Measurements from ENCODE around the gene SPTBN4. TPM values are rescaled to one million over a fixed set of nuclear protein-coding genes. Genes with fewer than 3 reads are reported as not detected.

SPTBN4 gene
- total RNA-seq, 4 donors from 2014 or later: 4.7 to 9.4 (median 5.9) TPM

DNA sequence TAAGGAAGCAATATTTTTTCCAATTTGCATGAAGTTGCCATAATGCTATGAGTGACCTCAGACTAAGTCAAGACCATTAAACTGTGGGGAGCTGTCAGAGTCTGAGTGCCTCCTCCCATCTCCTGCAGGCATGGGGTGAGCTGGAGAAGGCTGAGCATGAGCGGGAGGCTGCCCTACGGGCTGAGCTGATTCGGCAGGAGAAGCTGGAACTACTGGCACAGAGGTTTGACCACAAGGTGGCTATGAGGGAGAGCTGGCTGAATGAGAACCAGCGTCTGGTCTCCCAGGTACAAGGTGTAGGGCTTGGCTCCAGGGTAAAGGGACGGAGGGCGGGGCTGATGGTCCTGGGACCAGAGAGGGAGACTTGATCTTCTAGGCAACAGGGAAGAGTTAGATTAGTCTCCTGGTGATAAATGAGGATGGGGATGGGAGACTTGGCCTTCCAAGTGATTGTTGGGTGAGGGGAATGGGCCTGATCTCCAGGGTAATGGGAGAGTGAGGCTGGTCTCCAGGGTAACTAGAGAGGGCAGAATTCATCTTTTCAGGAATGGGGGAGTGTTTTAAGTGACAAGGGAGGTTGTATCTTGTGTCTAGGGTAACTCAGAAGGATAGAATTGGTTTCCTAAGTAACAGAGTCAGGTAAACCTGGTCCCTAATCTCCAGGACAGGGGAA lies 36.0 kb downstream of the SPTBN4 start:
- WGBS, 2 donors (ENCODE audit: low coverage in 1 of 2): 72% methylated on average over 6 of the region's 6 CpGs; no CpG with 5 or more reads in 1 of the 2 donors
- H3K9me3 ChIP-seq: no peaks in the 10 kb centered on the region
- H3K27ac ChIP-seq: no peak overlapping the region
- no peak for ATAC-seq
- H3K36me3 ChIP-seq: peaks cover 0 to 31% of the 10 kb centered on the region in 2 donors
- H3K27me3 ChIP-seq: no peaks in the 10 kb centered on the region
- TF ChIP-seq POLR2A (IDR thresholded peaks at IDR 0.05) (no peak), POLR2AphosphoS5 (IDR thresholded peaks at IDR 0.05) (no peak), EP300 (IDR thresholded peaks at IDR 0.05) (no peak)
- TF ChIP-seq, protein P1, sequence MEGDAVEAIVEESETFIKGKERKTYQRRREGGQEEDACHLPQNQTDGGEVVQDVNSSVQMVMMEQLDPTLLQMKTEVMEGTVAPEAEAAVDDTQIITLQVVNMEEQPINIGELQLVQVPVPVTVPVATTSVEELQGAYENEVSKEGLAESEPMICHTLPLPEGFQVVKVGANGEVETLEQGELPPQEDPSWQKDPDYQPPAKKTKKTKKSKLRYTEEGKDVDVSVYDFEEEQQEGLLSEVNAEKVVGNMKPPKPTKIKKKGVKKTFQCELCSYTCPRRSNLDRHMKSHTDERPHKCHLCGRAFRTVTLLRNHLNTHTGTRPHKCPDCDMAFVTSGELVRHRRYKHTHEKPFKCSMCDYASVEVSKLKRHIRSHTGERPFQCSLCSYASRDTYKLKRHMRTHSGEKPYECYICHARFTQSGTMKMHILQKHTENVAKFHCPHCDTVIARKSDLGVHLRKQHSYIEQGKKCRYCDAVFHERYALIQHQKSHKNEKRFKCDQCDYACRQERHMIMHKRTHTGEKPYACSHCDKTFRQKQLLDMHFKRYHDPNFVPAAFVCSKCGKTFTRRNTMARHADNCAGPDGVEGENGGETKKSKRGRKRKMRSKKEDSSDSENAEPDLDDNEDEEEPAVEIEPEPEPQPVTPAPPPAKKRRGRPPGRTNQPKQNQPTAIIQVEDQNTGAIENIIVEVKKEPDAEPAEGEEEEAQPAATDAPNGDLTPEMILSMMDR (IDR thresholded peaks at IDR 0.05): no peak
- H3K4me3 ChIP-seq: no peak overlapping the region
- no peaks in the 10 kb centered on the region for H3K4me1 ChIP-seq

DNA sequence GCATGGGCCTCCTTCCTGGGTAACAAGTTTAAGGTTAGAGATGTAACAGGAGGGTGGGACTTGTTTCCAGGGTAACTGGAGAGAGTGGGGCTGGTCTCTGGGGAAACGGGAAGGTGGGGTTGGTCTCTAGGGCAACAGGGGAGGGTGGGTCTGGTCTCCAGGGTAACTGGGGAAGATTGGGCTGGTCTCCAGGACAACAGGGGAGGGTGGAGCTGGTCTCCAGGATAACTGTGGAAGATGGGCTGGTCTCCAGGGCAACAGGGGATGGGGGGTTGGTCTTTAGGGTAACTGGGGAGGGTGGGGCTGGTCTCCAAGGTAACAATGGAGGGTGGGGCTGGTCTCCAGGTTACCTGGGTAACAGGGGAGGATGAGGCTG lies 36.5 kb downstream of the SPTBN4 start:
- 40% methylated on average over 1 of the region's 1 CpG; no CpG with 5 or more reads in 1 of the 2 donors for WGBS, 2 donors (ENCODE audit: low coverage in 1 of 2)

DNA sequence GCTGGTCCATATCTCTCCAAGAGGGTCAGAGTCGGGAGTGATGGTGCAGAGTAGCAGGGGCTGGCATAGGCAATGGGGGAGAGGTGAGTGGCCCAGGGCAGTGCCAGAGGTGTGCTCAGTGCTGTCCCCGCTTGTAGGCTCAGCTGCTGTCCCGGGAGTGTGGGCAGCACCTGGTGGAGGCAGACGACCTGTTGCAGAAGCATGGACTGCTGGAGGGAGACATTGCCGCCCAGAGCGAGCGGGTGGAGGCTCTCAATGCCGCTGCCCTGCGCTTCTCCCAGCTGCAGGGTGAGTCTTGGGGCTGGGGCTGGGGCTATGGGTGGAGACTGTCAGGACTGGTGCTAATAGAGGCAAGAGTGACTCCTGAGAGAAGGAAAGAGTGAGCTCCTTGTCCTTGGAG lies 39.3 kb downstream of the SPTBN4 start:
- Histone ChIP-seq H3K4me3 (no peak overlapping the region), H3K4me1 (no peaks in the 10 kb centered on the region), H3K27ac (no peak overlapping the region), H3K27me3 (peaks cover 2% of the 10 kb centered on the region), H3K9me3 (no peaks in the 10 kb centered on the region), H3K36me3 (peaks cover 0 to 33% of the 10 kb centered on the region in 2 donors)
- ATAC-seq: no peak
- WGBS, 2 donors (ENCODE audit: low coverage in 1 of 2): 43 to 73% methylated on average over 2 to 3 of the region's 9 CpGs
- no peak for TF ChIP-seq EP300 (IDR thresholded peaks at IDR 0.05)
- TF ChIP-seq, protein P1 (IDR thresholded peaks at IDR 0.05): no peak
- no peak for TF ChIP-seq POLR2A (IDR thresholded peaks at IDR 0.05)
- TF ChIP-seq POLR2AphosphoS5 (IDR thresholded peaks at IDR 0.05): no peak

More for the DNA sequence above, 36.5 kb downstream of the SPTBN4 start:
- no peaks in the 10 kb centered on the region for H3K9me3 ChIP-seq
- no peak for ATAC-seq
- H3K4me1 ChIP-seq: no peaks in the 10 kb centered on the region
- H3K27me3 ChIP-seq: no peaks in the 10 kb centered on the region
- TF ChIP-seq, protein P1 (IDR thresholded peaks at IDR 0.05): no peak
- TF ChIP-seq POLR2A (IDR thresholded peaks at IDR 0.05) (no peak), POLR2AphosphoS5 (IDR thresholded peaks at IDR 0.05) (no peak), EP300 (IDR thresholded peaks at IDR 0.05) (no peak)
- H3K36me3 ChIP-seq: peaks cover 0 to 28% of the 10 kb centered on the region in 2 donors
- H3K4me3 ChIP-seq: no peak overlapping the region
- H3K27ac ChIP-seq: no peak overlapping the region

DNA sequence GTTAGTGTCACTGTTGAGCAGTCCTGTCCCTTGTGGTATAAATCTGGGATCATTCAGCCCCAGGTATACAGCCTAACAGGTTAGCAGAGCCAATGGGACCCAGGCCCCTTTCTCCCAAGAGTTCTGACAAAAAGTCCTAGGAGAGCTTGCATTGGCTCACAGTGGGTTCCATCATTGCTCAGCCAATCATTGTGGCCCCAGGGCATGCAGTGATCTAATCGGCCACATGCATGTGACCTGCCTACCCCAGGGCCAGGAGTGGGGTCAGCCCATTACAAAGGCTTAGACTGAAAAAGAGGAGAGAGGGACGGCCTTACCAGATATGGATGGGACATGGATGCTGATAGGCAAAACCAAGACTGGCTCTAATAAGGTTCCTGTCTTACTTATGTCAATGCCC lies 41.1 kb downstream of the SPTBN4 start:
- Histone ChIP-seq H3K4me3 (no peak overlapping the region), H3K4me1 (peaks cover 0 to 7% (median 5%) of the 10 kb centered on the region in 3 donors), H3K9me3 (no peaks in the 10 kb centered on the region), H3K27ac (no peak overlapping the region), H3K27me3 (peaks cover 20% of the 10 kb centered on the region), H3K36me3 (peaks cover 0 to 24% of the 10 kb centered on the region in 2 donors)
- no peak for ATAC-seq
- 18 to 67% methylated on average over 2 of the region's 2 CpGs for WGBS, 2 donors (ENCODE audit: low coverage in 1 of 2)
- TF ChIP-seq POLR2AphosphoS5 (IDR thresholded peaks at IDR 0.05): no peak
- no peak for TF ChIP-seq POLR2A (IDR thresholded peaks at IDR 0.05)
- TF ChIP-seq EP300 (IDR thresholded peaks at IDR 0.05): no peak
- TF ChIP-seq, protein P1 (IDR thresholded peaks at IDR 0.05): no peak

DNA sequence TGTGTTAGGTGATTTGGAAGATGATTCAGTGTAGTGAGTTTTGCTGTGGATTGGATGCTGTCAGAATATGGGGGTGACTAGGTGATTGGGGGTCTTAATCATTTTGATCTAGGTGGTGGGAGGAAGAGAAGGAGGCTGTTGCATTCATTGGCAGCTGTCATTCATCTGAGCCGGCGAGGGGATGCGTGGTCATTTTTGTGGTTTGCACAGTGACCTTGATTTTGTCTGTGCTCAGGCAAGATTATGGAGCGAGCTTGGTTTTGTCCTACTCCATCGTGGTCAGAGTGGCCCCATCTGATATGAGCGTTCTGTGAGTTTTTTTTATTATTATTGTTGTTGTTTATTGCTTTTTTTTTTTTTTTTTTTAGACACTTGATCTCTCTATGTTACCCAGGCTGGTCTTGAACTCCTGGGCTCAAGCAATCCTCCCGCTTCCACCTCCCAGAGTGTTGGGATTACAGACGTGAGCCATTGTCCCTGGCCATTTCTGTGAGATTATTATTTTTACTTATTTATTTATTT lies 42.0 kb downstream of the SPTBN4 start:
- Histone ChIP-seq H3K9me3 (no peaks in the 10 kb centered on the region), H3K4me1 (peaks cover 0 to 13% (median 9%) of the 10 kb centered on the region in 3 donors), H3K27ac (no peak overlapping the region), H3K4me3 (no peak overlapping the region), H3K27me3 (peaks cover 29% of the 10 kb centered on the region), H3K36me3 (peaks cover 0 to 24% of the 10 kb centered on the region in 2 donors)
- ATAC-seq: no peak
- WGBS, 2 donors (ENCODE audit: low coverage in 1 of 2): 83 to 92% methylated on average over 7 to 8 of the region's 8 CpGs
- no peak for TF ChIP-seq EP300 (IDR thresholded peaks at IDR 0.05)
- no peak for TF ChIP-seq POLR2AphosphoS5 (IDR thresholded peaks at IDR 0.05)
- TF ChIP-seq, protein P1 (IDR thresholded peaks at IDR 0.05): no peak
- TF ChIP-seq POLR2A (IDR thresholded peaks at IDR 0.05): no peak

All from gastroesophageal sphincter (tissue), 4 donors.